ENCODE results near the gene LMBRD2. TPM values are rescaled to one million over a fixed set of nuclear protein-coding genes. Genes with fewer than 3 reads are reported as not detected.

The LMBRD2 gene
- total and polyA plus RNA-seq, 10 of the 15 experiments (the other 5 are each of a cell fraction or from before 2014, with no cell fraction given) = 0.90 to 9.8 (median 6.5) TPM

- BruUV-seq (replicated peaks) = no TSS peak
- H3K79me2 ChIP-seq (ENCODE audit: control insufficient read depth, insufficient read depth, low read length) = no peaks in the 10 kb centered on the region
- no peaks in the 10 kb centered on the region for H4K20me1 ChIP-seq (ENCODE audit: control insufficient read depth, insufficient read depth)
- H2AFZ ChIP-seq (ENCODE audit: control insufficient read depth, low read depth, low read length) = peak overlapping the region; percentile 59
- in situ Hi-C loops (cut with MboI) (loop anchor here (10.0 kb wide), 2 partner anchors 226 to 426 kb away; partner anchors contain the start of gene RANBP3L), intact Hi-C loops (cut with micrococcal nuclease; ENCODE audit: unreplicated experiment) (loop anchor here (1.0 to 5.0 kb wide), 4 partner anchors 100 to 428 kb away; no protein-coding TSS in a partner anchor)
- CTCF ChIA-PET = interaction anchor here (0.6 to 7.2 kb wide), 68 partner anchors 9 to 620 kb away, joined by 3 to 83 read pairs (median 4); partner anchors contain the start of genes LMBRD2, NADK2, RANBP3L and SKP2
- H3K4me3 ChIP-seq = no peak overlapping the region
- H3K9me3 ChIP-seq (replicated peaks; ENCODE audit: control insufficient read depth, insufficient read depth, low read length) = no peaks in the 10 kb centered on the region
- ATAC-seq = peak; percentile 99
- H3K9ac ChIP-seq (ENCODE audit: control insufficient read depth, insufficient read depth, low read length) = no peak overlapping the region
- no peaks in the 10 kb centered on the region for H3K4me1 ChIP-seq (ENCODE audit: control insufficient read depth, insufficient read depth, low read length)
- H3K27ac ChIP-seq (ENCODE audit: control insufficient read depth, insufficient read depth) = no peak overlapping the region
- peak; percentile 11 for DNase-seq (ENCODE audit: low read depth, low spot score)
- WGBS (ENCODE audit: insufficient coverage, insufficient replicate concordance, low lambda C conversion rate, missing lambda C conversion rate) = 35% methylated on average over 10 of the region's 10 CpGs
- no peaks in the 10 kb centered on the region for H3K36me3 ChIP-seq (ENCODE audit: control insufficient read depth in 2 of 2, insufficient read depth in 2 of 2, low read length in 1 of 2)
- RAD21 ChIA-PET (ENCODE audit: unreplicated experiment) = interaction anchor here (0.6 to 2.4 kb wide), 21 partner anchors 10 to 613 kb away, joined by 3 to 18 read pairs (median 4); partner anchors contain the start of genes LMBRD2, NADK2 and SKP2
- TF ChIP-seq SMC3 (IDR thresholded peaks at IDR 0.05; ENCODE audit: borderline replicate concordance, low read length) (peak; percentile 41; the same call in 1 of the 2 replicates), RAD21 (IDR thresholded peaks at IDR 0.05; ENCODE audit: insufficient read depth, low read depth, low read length) (peak; percentile 64), CTCF (IDR thresholded peaks at IDR 0.05 in 2 of 3, conservative IDR thresholded peaks at IDR 0.05 in 1 of 3; ENCODE audit: control insufficient read depth in 2 of 3, extremely low read depth in 1 of 3, insufficient read depth in 1 of 3, low read depth in 3 of 3, low read length in 3 of 3) (peak; percentile 63 to 80 (median 70)), MAX (IDR thresholded peaks at IDR 0.05; ENCODE audit: low read depth, low read length) (no peak)
- H3K27me3 ChIP-seq (replicated peaks in 1 of 2; ENCODE audit: control insufficient read depth in 2 of 2, insufficient read depth in 2 of 2, low read length in 1 of 2) = no peaks in the 10 kb centered on the region
- FAIRE-seq = peak; percentile 83
- POLR2A ChIA-PET = interaction anchor here (0.5 to 1.1 kb wide), 3 partner anchors 11 to 77 kb away, joined by 3 read pairs; no protein-coding TSS in a partner anchor
- SMC1A ChIA-PET (ENCODE audit: uncharacterized antibody, unreplicated experiment) = interaction anchor here (0.6 to 2.6 kb wide), 28 partner anchors 10 to 555 kb away, joined by 3 to 24 read pairs (median 4); partner anchors contain the start of genes LMBRD2 and NADK2
- H3K4me2 ChIP-seq (ENCODE audit: control insufficient read depth, insufficient read depth) = no peak overlapping the region
These were observed 72.4 kb downstream of the LMBRD2 start for GRCh38 chr5:36079200-36079781.
